Measurements from ENCODE around the gene ATP10D.

Gene ATP10D

DNA sequence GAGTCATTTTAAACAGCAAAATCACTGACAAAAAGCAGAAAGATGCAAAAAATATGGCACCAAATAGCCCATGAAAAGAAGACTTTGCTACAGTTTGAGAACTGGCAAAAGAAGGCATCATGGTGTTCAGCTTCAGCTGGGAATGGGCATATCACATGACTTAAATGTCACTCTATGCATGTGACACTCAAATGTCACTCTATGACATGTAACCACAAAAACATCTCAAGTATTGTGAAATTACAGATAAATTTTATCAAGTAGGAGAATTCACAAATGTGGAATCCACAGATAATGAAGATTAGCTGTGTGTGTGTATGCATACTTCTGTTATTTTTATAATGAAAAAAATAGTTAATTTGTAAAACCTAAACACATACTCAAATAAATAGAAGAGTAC lies 81.9 kb downstream of the ATP10D start:
- no peak for TF ChIP-seq CTCF (conservative IDR thresholded peaks at IDR 0.05; ENCODE audit: low read depth, low read length)
- H3K4me3 ChIP-seq (ENCODE audit: low read depth, low read length): no peak overlapping the region
- DNase-seq (ENCODE audit: low read depth): no peak

GRCh38 chr4:47567511-47567910 lies 82.4 kb downstream of the ATP10D start:
- no peak overlapping the region for H3K4me3 ChIP-seq (ENCODE audit: low read depth, low read length)
- TF ChIP-seq CTCF (conservative IDR thresholded peaks at IDR 0.05; ENCODE audit: low read depth, low read length): no peak

GRCh38 chr4:47570816-47571215 lies 85.7 kb downstream of the ATP10D start:
- no peak overlapping the region for H3K4me3 ChIP-seq (ENCODE audit: low read depth, low read length)
- no peak for DNase-seq (ENCODE audit: low read depth)
- no peak for TF ChIP-seq CTCF (conservative IDR thresholded peaks at IDR 0.05; ENCODE audit: low read depth, low read length)

More at GRCh38 chr4:47567511-47567910, 82.4 kb downstream of the ATP10D start:
- DNase-seq (ENCODE audit: low read depth): no peak

DNA sequence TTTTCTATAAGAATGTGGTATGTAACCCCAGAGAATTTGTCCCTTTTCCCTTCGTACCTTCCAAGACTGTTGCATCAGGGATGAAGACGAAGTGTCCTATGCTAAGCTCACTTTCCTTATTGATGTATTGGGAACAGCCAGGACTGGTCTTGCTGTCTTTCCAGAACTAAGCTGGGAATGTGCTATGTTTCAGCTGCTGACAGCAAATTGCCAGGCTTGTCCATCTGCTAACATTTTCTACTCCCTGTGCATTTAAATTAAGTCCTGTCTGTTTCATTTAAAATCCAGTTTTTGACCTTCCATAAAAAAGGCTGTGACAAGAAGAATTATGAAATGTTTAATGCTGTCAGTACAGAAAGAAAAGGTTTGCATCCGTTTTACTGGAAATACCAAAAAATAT lies 87.9 kb downstream of the ATP10D start:
- no peak for DNase-seq (ENCODE audit: low read depth)
- no peak for TF ChIP-seq CTCF (conservative IDR thresholded peaks at IDR 0.05; ENCODE audit: low read depth, low read length)
- no peak overlapping the region for H3K4me3 ChIP-seq (ENCODE audit: low read depth, low read length)

DNA sequence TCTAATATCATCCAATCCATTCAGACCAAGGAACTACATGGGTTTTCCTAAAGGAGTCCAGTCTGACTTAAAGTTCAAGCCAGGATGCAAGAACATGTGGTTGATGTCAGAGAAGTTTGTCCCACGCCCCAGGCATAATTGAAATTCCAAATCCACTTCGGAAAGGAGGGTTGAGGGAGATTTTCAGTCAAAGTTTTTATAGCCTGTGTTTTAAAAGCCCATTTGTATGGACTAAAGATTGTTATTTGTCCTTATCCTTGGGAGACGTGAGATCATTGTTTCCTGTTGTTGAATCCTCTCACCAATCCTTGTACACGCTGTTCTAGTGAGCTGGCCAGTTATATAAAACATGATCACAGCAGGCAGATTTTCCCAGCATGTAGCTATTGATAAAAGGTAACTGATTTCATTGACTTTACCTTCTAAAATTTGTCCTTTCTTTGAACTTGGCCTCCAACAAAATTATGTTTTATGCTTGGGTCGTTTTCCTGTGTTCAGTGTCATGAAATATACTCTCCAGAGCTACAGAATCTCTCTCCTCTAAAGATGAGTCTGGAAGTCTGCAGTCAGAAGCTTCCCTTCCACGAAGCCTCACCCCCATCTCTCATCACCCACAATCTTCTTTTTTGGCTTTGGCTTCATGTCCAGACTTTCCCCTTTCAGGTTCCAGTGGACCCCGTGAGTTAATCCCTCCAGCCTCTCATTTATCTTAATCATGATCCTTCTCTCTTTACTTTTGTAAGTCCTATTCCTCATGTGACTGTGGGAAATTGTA lies 92.9 kb downstream of the ATP10D start:
- DNase-seq (ENCODE audit: low read depth): peak; percentile 97
- no peak overlapping the region for H3K4me3 ChIP-seq (ENCODE audit: low read depth, low read length)
- TF ChIP-seq CTCF (conservative IDR thresholded peaks at IDR 0.05; ENCODE audit: low read depth, low read length): no peak

- no peak overlapping the region for H3K4me3 ChIP-seq (ENCODE audit: low read depth, low read length)
- TF ChIP-seq CTCF (conservative IDR thresholded peaks at IDR 0.05; ENCODE audit: low read depth, low read length): no peak
- DNase-seq (ENCODE audit: low read depth): peak; percentile 31
Observed at GRCh38 chr4:47579235-47579634, 94.2 kb downstream of the ATP10D start.

GRCh38 chr4:47590325-47590724 lies 105.2 kb downstream of the ATP10D start:
- H3K4me3 ChIP-seq (ENCODE audit: low read depth, low read length): no peak overlapping the region
- DNase-seq (ENCODE audit: low read depth): no peak
- TF ChIP-seq CTCF (conservative IDR thresholded peaks at IDR 0.05; ENCODE audit: low read depth, low read length): no peak

Measured in choroid plexus epithelial cell (primary cell).